Suprapubic skin (tissue), 4 donors: ENCODE measurements around the gene CCDC68.

Experiments
- CTCF ChIP-seq, 2 donors: fragments of 200-600 bp in 1 of 2; fragments of 450-650 bp in 1 of 2; sonication (generic) in 1 of 2; IDR thresholded peaks; one replicate each; pipeline ENCODE4 v1.5.1; 2016 to 2019; ENCODE audit warnings: antibody characterized with exemption in 2 of 2, mild to moderate bottlenecking in 1 of 2, moderate library complexity in 1 of 2
- POLR2A ChIP-seq, 2 donors: fragments of 450-650 bp; IDR thresholded peaks; one replicate each; pipeline ENCODE4 v1.6.1; 2017; ENCODE audit warnings: antibody characterized with exemption in 2 of 2, mild to moderate bottlenecking in 2 of 2, moderate library complexity in 2 of 2
- POLR2AphosphoS5 ChIP-seq, 3 donors: sonication (generic); formaldehyde crosslinking; IDR thresholded peaks; one replicate each; pipeline ENCODE4 v1.6.1; 2017; ENCODE audit warnings: antibody characterized with exemption in 3 of 3

GRCh38 chr18:54967786-54968185 is 8.5 kb upstream of the CCDC68 start:
- TF ChIP-seq CTCF (IDR thresholded peaks at IDR 0.05) = no peak
- TF ChIP-seq POLR2A (IDR thresholded peaks at IDR 0.05) = no peak
- no peak for TF ChIP-seq POLR2AphosphoS5 (IDR thresholded peaks at IDR 0.05)
